K562 (cell line): ENCODE results near the gene KAZN. TPM values are rescaled to one million over a fixed set of nuclear protein-coding genes. Genes with fewer than 3 reads are reported as not detected.

Experiments
- ATAC-seq: fragments of 200-7000 bp; cut with Tn5 transposase; 3 replicates; pipeline ENCODE4 v1.9.1; 2020; ENCODE audit warnings: moderate library complexity
- BruUV-seq: library from RNA; stranded (reverse); fragments of 400-500 nt; replicated peaks from 2 replicates; lab custom pipeline; 2021; lab: Mats Ljungman, UMichigan
- CTCF ChIA-PET: fragments of 300-600 bp; formaldehyde crosslinking; extraction: SDS; loops from one replicate; lab custom pipeline; 2021; ENCODE audit warnings: low intra/inter-chr PET ratio; lab: Yijun Ruan, JAX
- POLR2A ChIA-PET: fragments of 300-600, 350-650 bp; sonication (Branson Sonifier 250); formaldehyde crosslinking; extraction: SDS; loops from one replicate; lab custom pipeline; 2021; ENCODE audit warnings: antibody characterized with exemption, inconsistent platforms; lab: Yijun Ruan, JAX
- DNase-seq, 4 experiments: peaks; one replicate each; pipeline versions ENCODE4 v3.0.0 to v3.0.0-alpha.2; 2011 to 2018; ENCODE audit warnings: low spot score in 3 of 4, mixed read lengths in 3 of 4; ENCODE audit errors: extremely low read depth in 1 of 4
- FAIRE-seq: peaks from 2 replicates; lab custom pipeline; 2011; peaks lifted over from hg19 to GRCh38; lab: Jason Lieb, UNC
- H2AFZ ChIP-seq: 2 replicates; pipeline ENCODE4 v1.6.0; 2011; ENCODE audit warnings: low read depth, low read length, control low read depth, inconsistent platforms
- H3K27ac ChIP-seq: fragments of 200-600 bp; 3 replicates; pipeline ENCODE4 v1.8.0; 2011; ENCODE audit warnings: low read depth, mild to moderate bottlenecking, control low read depth, inconsistent platforms, low read length, moderate library complexity, mixed read lengths; ENCODE audit errors: extremely low read depth
- H3K27me3 ChIP-seq, 2 experiments: fragments of 300-600 bp in 1 of 2; 2 replicates in 1 of 2; 3 replicates in 1 of 2; pipeline versions ENCODE4 v1.6.0 to v1.8.0; 2011; ENCODE audit warnings: inconsistent platforms in 2 of 2, low read length in 2 of 2, mild to moderate bottlenecking in 1 of 2, mixed read lengths in 1 of 2, moderate library complexity in 1 of 2; ENCODE audit not compliant: control insufficient read depth in 2 of 2, insufficient read depth in 2 of 2
- H3K36me3 ChIP-seq: fragments of 300-600 bp; 3 replicates; pipeline ENCODE4 v1.8.0; 2011; ENCODE audit warnings: mild to moderate bottlenecking, low read length, inconsistent platforms; ENCODE audit not compliant: control insufficient read depth, insufficient read depth
- H3K4me1 ChIP-seq, 2 experiments: fragments of 200-600 bp in 1 of 2; replicated peaks in 1 of 2; 2 replicates in 1 of 2; 3 replicates in 1 of 2; pipeline versions ENCODE4 v1.5.1 to v1.8.0; 2011; ENCODE audit warnings: inconsistent platforms in 2 of 2, low read length in 2 of 2, mild to moderate bottlenecking in 1 of 2, mixed read lengths in 1 of 2, moderate library complexity in 1 of 2; ENCODE audit not compliant: control insufficient read depth in 2 of 2, insufficient read depth in 2 of 2
- H3K4me2 ChIP-seq: 2 replicates; pipeline ENCODE4 v1.6.1; 2011; ENCODE audit warnings: low read length, control low read depth, inconsistent platforms, mixed read lengths; ENCODE audit not compliant: insufficient read depth
- H3K4me3 ChIP-seq: fragments of 200-600 bp; sonication (generic), shearing (Covaris generic); 2 replicates; pipeline ENCODE4 v1.5.1; 2016; ENCODE audit warnings: control low read depth, inconsistent platforms
- H3K79me2 ChIP-seq: fragments of 200-600 bp; 3 replicates; pipeline ENCODE4 v1.8.0; 2011; ENCODE audit warnings: low read length, inconsistent platforms; ENCODE audit not compliant: control insufficient read depth, insufficient read depth
- H3K9ac ChIP-seq, 2 experiments: 2 replicates each; pipeline versions ENCODE4 v1.6.0 to v1.6.1; 2011; ENCODE audit warnings: low read depth in 2 of 2, low read length in 2 of 2, control low read depth in 1 of 2, inconsistent platforms in 1 of 2, mild to moderate bottlenecking in 1 of 2, mixed read lengths in 1 of 2; ENCODE audit not compliant: insufficient read depth in 1 of 2
- H3K9me1 ChIP-seq: one replicate; pipeline ENCODE4 v1.6.0; 2011; ENCODE audit warnings: inconsistent platforms, mild to moderate bottlenecking, low read length, moderate library complexity; ENCODE audit not compliant: control insufficient read depth, insufficient read depth
- H3K9me3 ChIP-seq: replicated peaks from 2 replicates; pipeline ENCODE4 v1.5.1; 2011; ENCODE audit warnings: low read depth, low read length, inconsistent platforms; ENCODE audit not compliant: control insufficient read depth, insufficient read depth
- H4K20me1 ChIP-seq: replicated peaks from 2 replicates; pipeline ENCODE4 v1.6.1; 2011; ENCODE audit warnings: low read length, inconsistent platforms, mixed read lengths; ENCODE audit not compliant: control insufficient read depth, insufficient read depth
- CHD4 ChIP-seq: fragments of 200-600 bp; sonication (generic); IDR thresholded peaks from 3 replicates; pipeline ENCODE4 v1.6.1; 2012; ENCODE audit warnings: low read depth, mild to moderate bottlenecking, mixed read lengths, low read length, inconsistent platforms; ENCODE audit not compliant: insufficient read depth, insufficient replicate concordance, poor library complexity, severe bottlenecking
- FOS ChIP-seq: IDR thresholded peaks from 3 replicates; pipeline ENCODE4 v1.6.1; 2011; ENCODE audit not compliant: insufficient read length; ENCODE audit errors: extremely low read depth
- KDM5B ChIP-seq: fragments of 200-600 bp; sonication (generic); IDR thresholded peaks from 2 replicates; pipeline ENCODE4 v1.6.1; 2012; ENCODE audit warnings: low read depth, mild to moderate bottlenecking, moderate library complexity, low read length, control low read depth, inconsistent platforms; ENCODE audit not compliant: insufficient replicate concordance
- PCBP2 ChIP-seq: fragments of 200-400 bp; formaldehyde crosslinking; IDR thresholded peaks from 2 replicates; pipeline ENCODE4 v1.6.1; 2018; ENCODE audit warnings: low read length, low read depth, mild to moderate bottlenecking, moderate library complexity; ENCODE audit not compliant: poor library complexity, severe bottlenecking
- PHB ChIP-seq: fragments of 250-450 bp; sonication (Bioruptor Pico); IDR thresholded peaks from 2 replicates; pipeline ENCODE4 v1.5.0; 2021
- RFX1 ChIP-seq: fragments of 450-650 bp; IDR thresholded peaks from 2 replicates; pipeline ENCODE4 v1.6.1; 2016; ENCODE audit warnings: mild to moderate bottlenecking, moderate library complexity
- WGBS: fragments of 100-300 bp; shearing (Covaris generic); methylation state at CpG from one replicate; pipeline ENCODE4 v1.1.6; 2016; ENCODE audit warnings: low coverage, mixed read lengths; ENCODE audit not compliant: insufficient coverage; ENCODE audit errors: missing lambda C conversion rate; 5-methylcytosine and 5-hydroxymethylcytosine counted together
- in situ Hi-C: fragments of 300-500 bp; cut with MboI; formaldehyde crosslinking; loops from 4 replicates; pipeline ENCODE4 v1.15.0; 2018; ENCODE audit warnings: inconsistent platforms, mixed read lengths
- intact Hi-C: fragments of 100-400 bp; cut with micrococcal nuclease; formaldehyde crosslinking; loops from 2 replicates; pipeline ENCODE4 v1.14.2; 2022
- polyA plus RNA-seq, 8 experiments: library from polyadenylated mRNA; depleted of rRNA in 4 of 8; stranded (reverse) in 5 of 8; unstranded in 3 of 8; fragments of >200 nt; fragmentation: Nextera tagmentation in 2 of 8; fragmentation: Illumina TruSeq in 1 of 8; extraction: Ambion mirVana in 2 of 8; extraction: Trizol in 1 of 8; gene quantifications; 2 replicates each; pipeline versions ENCODE4 v1.2.1 to v1.2.3, GENCODE V29; 2011 to 2014; ENCODE audit warnings: inconsistent platforms in 1 of 8, missing spikeins in 1 of 8
- total RNA-seq, 7 experiments: library from RNA; depleted of rRNA in 6 of 7; stranded (reverse); fragments of >200 nt in 6 of 7; fragmentation: Illumina TruSeq in 2 of 7; extraction: Trizol in 2 of 7; gene quantifications; 2 replicates each; pipeline versions ENCODE4 v1.2.1 to v1.2.3, GENCODE V29; 2011 to 2021; ENCODE audit warnings: low replicate concordance in 1 of 7
- TF ChIP-seq, protein P1 (sequence below): fragments of 450-650 bp; formaldehyde crosslinking; IDR thresholded peaks from 2 replicates; pipeline ENCODE4 v1.4.0; 2020; ENCODE audit warnings: mild to moderate bottlenecking, mixed read lengths
- TF ChIP-seq, protein P2 (sequence below): sonication (generic); formaldehyde crosslinking; IDR thresholded peaks from 2 replicates; pipeline ENCODE4 v1.8.0; 2022; ENCODE audit warnings: missing genetic modification reagents, mild to moderate bottlenecking, moderate library complexity, borderline replicate concordance
- TF ChIP-seq, protein P3 (sequence below): fragments of 450-650 bp; IDR thresholded peaks from 2 replicates; pipeline ENCODE4 v1.6.1; 2016; ENCODE audit warnings: low read depth

Gene KAZN
- total and polyA plus RNA-seq, 9 of the 15 experiments (the other 6 are each of a cell fraction or from before 2014, with no cell fraction given): 2.1 to 21.6 (median 5.4) TPM

DNA sequence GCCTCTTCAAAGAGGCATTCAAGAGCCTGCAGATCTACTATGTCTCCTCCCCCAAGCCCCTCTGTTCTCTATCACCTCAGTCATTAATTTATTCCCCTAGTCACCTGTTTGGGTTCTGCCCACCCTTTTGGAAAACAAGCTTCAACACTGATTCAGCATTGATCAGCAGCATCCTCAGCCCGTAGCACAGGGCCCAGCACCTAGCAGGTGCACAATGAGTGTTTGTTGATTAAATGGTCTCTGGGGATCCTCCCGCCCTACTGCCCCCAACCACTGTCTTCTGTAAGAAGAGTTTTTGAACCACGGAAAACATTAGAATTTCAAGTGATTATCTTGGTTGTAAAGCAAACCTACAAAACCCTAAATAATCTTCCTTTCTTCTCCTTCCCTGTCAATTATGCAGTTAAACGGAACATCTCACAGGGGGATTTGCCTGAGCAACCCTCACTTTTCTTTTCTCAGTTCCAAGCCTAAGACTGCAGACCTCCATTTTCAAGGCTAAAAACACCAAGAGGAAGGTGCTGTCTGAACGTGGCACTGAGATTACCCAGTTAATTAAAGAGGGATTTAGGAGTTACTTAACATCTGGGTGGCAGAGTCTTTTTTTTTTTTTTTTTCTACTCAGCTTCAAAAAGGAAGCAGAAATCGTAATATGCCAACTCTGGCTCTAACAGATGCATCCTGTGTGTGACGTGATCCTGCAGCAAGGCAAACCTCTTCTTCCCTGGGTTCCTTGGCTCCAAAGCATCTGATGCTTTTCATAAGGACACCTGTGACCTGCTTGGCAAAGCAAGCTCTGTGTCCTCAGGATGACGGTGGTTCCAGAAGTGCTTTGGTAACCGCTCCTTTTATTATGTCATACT, 163.0 kb downstream of the KAZN start:
- ATAC-seq: no peak
- 11% methylated on average over 9 of the region's 9 CpGs for WGBS
- Histone ChIP-seq H3K27me3 (peaks cover 27 to 43% of the 10 kb centered on the region in 2 experiments), H3K9me3 (no peaks in the 10 kb centered on the region), H3K9me1 (no peaks in the 10 kb centered on the region), H4K20me1 (peaks cover 6% of the 10 kb centered on the region; the same call in 1 of the 2 replicates), H3K27ac (no peak overlapping the region), H2AFZ (no peak overlapping the region), H3K9ac (no peak overlapping the region), H3K4me2 (no peak overlapping the region), H3K36me3 (no peaks in the 10 kb centered on the region), H3K79me2 (no peaks in the 10 kb centered on the region), H3K4me3 (no peak overlapping the region), H3K4me1 (no peaks in the 10 kb centered on the region)
- no peak for DNase-seq
- FAIRE-seq: no peak
- in situ Hi-C loops (no loop called here), intact Hi-C loops (no loop called here)
- ChIA-PET CTCF (no interaction called here), POLR2A (interaction anchor here (0.6 to 2.3 kb wide), 2 partner anchors 16 to 63 kb away, joined by 5 to 12 read pairs; no protein-coding TSS in a partner anchor)
- BruUV-seq: no TSS peak
- TF ChIP-seq, protein P1, sequence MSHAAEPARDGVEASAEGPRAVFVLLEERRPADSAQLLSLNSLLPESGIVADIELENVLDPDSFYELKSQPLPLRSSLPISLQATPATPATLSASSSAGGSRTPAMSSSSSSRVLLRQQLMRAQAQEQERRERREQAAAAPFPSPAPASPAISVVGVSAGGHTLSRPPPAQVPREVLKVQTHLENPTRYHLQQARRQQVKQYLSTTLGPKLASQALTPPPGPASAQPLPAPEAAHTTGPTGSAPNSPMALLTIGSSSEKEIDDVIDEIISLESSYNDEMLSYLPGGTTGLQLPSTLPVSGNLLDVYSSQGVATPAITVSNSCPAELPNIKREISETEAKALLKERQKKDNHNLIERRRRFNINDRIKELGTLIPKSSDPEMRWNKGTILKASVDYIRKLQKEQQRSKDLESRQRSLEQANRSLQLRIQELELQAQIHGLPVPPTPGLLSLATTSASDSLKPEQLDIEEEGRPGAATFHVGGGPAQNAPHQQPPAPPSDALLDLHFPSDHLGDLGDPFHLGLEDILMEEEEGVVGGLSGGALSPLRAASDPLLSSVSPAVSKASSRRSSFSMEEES: no peak
- TF ChIP-seq KDM5B (no peak), FOS (no peak), PCBP2 (no peak), RFX1 (no peak), CHD4 (no peak), PHB (CRISPR knock-in tag) (no peak)
- TF ChIP-seq, protein P2, sequence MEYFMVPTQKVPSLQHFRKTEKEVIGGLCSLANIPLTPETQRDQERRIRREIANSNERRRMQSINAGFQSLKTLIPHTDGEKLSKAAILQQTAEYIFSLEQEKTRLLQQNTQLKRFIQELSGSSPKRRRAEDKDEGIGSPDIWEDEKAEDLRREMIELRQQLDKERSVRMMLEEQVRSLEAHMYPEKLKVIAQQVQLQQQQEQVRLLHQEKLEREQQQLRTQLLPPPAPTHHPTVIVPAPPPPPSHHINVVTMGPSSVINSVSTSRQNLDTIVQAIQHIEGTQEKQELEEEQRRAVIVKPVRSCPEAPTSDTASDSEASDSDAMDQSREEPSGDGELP (CRISPR knock-in tag): no peak
- TF ChIP-seq, protein P3, sequence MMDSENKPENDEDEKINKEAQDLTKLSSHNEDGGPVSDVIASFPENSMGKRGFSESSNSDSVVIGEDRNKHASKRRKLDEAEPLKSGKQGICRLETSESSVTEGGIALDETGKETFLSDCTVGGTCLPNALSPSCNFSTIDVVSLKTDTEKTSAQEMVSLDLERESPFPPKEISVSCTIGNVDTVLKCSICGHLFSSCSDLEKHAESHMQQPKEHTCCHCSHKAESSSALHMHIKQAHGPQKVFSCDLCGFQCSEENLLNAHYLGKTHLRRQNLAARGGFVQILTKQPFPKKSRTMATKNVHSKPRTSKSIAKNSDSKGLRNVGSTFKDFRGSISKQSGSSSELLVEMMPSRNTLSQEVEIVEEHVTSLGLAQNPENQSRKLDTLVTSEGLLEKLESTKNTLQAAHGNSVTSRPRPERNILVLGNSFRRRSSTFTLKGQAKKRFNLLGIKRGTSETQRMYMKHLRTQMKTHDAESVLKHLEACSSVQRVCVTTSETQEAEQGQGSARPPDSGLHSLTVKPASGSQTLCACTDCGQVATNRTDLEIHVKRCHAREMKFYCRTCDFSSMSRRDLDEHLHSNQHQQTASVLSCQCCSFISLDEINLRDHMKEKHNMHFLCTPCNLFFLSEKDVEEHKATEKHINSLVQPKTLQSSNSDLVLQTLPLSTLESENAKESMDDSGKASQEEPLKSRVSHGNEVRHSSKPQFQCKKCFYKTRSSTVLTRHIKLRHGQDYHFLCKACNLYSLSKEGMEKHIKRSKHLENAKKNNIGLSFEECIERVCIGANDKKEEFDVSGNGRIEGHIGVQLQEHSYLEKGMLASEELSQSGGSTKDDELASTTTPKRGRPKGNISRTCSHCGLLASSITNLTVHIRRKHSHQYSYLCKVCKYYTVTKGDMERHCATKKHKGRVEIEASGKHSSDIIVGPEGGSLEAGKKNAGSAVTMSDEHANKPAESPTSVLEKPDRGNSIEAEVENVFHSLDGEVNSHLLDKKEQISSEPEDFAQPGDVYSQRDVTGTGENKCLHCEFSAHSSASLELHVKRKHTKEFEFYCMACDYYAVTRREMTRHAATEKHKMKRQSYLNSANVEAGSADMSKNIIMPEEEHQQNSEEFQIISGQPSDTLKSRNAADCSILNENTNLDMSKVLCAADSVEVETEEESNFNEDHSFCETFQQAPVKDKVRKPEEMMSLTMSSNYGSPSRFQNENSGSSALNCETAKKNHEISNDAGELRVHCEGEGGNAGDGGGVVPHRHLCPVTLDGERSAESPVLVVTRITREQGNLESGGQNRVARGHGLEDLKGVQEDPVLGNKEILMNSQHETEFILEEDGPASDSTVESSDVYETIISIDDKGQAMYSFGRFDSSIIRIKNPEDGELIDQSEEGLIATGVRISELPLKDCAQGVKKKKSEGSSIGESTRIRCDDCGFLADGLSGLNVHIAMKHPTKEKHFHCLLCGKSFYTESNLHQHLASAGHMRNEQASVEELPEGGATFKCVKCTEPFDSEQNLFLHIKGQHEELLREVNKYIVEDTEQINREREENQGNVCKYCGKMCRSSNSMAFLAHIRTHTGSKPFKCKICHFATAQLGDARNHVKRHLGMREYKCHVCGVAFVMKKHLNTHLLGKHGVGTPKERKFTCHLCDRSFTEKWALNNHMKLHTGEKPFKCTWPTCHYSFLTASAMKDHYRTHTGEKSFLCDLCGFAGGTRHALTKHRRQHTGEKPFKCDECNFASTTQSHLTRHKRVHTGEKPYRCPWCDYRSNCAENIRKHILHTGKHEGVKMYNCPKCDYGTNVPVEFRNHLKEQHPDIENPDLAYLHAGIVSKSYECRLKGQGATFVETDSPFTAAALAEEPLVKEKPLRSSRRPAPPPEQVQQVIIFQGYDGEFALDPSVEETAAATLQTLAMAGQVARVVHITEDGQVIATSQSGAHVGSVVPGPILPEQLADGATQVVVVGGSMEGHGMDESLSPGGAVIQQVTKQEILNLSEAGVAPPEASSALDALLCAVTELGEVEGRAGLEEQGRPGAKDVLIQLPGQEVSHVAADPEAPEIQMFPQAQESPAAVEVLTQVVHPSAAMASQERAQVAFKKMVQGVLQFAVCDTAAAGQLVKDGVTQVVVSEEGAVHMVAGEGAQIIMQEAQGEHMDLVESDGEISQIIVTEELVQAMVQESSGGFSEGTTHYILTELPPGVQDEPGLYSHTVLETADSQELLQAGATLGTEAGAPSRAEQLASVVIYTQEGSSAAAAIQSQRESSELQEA: no peak
